Cardiac muscle cell (in vitro differentiated cells and primary cell): ENCODE data around the gene CCT6B. TPM values are rescaled to one million over a fixed set of nuclear protein-coding genes. Genes with fewer than 3 reads are reported as not detected.
"Not testable (repeated sequence)": the region's sequence is repeated elsewhere in the genome, so short reads cannot be mapped to it uniquely, and the experiment has no call there.

ENCODE experiments used
- DNase-seq, 2 donors: peaks; one replicate each; pipeline versions ENCODE4 v3.0.0 to v3.0.0-alpha.2; 2010 to 2017; ENCODE audit warnings: low read depth in 1 of 2, low spot score in 1 of 2
- H3K27ac ChIP-seq: fragments of 200-600 bp; sonication (generic); 2 replicates; pipeline ENCODE4 v1.5.1; 2016
- H3K27me3 ChIP-seq: fragments of 200-600 bp; sonication (generic); 2 replicates; pipeline ENCODE4 v1.6.0; 2016; ENCODE audit warnings: control low read depth
- H3K36me3 ChIP-seq: fragments of 200-600 bp; sonication (generic); 2 replicates; pipeline ENCODE4 v1.5.1; 2016; ENCODE audit warnings: control low read depth
- H3K4me1 ChIP-seq: fragments of 200-600 bp; sonication (generic); 2 replicates; pipeline ENCODE4 v1.8.1; 2017; ENCODE audit warnings: low read depth, mild to moderate bottlenecking, mixed run types
- H3K4me3 ChIP-seq: fragments of 200-600 bp; sonication (generic); 2 replicates; pipeline ENCODE4 v1.5.1; 2016; ENCODE audit warnings: mild to moderate bottlenecking
- H3K9me3 ChIP-seq: fragments of 200-600 bp; sonication (generic); 2 replicates; pipeline ENCODE4 v1.5.1; 2017; ENCODE audit warnings: low read depth, mild to moderate bottlenecking, control low read depth
- CTCF ChIP-seq: IDR thresholded peaks from 2 replicates; pipeline ENCODE4 v1.5.1; 2012; ENCODE audit warnings: low read depth, mild to moderate bottlenecking, low read length
- polyA plus RNA-seq: library from polyadenylated mRNA; unstranded; fragments of >200 nt; fragmentation: Nextera tagmentation; extraction: Ambion mirVana; gene quantifications from 2 replicates; pipeline ENCODE4 v1.2.1, GENCODE V29; 2016
- total RNA-seq: library from RNA; depleted of rRNA; stranded (reverse); fragments of >200 nt; gene quantifications from 2 replicates; pipeline ENCODE4 v1.2.3, GENCODE V29; 2016

CCT6B gene
- total and polyA plus RNA-seq, 2 experiments from 2014 or later = 4.8 to 5.6 TPM

- DNase-seq = peak in 1 of 2 donors; percentile 20
Observed at GRCh38 chr17:34979650-34980352, 18.5 kb upstream of the CCT6B start.

GRCh38 chr17:34979153-34979552, 17.9 kb upstream of the CCT6B start:
- no peaks in the 10 kb centered on the region for H3K27me3 ChIP-seq
- H3K9me3 ChIP-seq = no peaks in the 10 kb centered on the region
- H3K27ac ChIP-seq = no peak overlapping the region
- DNase-seq = no peak
- peaks cover 15% of the 10 kb centered on the region for H3K4me1 ChIP-seq
- TF ChIP-seq CTCF = no peak
- H3K4me3 ChIP-seq = no peak overlapping the region
- H3K36me3 ChIP-seq = no peaks in the 10 kb centered on the region

More at GRCh38 chr17:34979650-34980352, 18.5 kb upstream of the CCT6B start:
- Histone ChIP-seq H3K4me3 (peak overlapping the region; percentile 87), H3K36me3 (no peaks in the 10 kb centered on the region), H3K4me1 (peaks cover 18% of the 10 kb centered on the region), H3K27me3 (no peaks in the 10 kb centered on the region), H3K9me3 (no peaks in the 10 kb centered on the region), H3K27ac (peak overlapping the region; percentile 99)
- TF ChIP-seq CTCF = no peak

GRCh38 chr17:34974794-34975785, 13.8 kb upstream of the CCT6B start:
- no peaks in the 10 kb centered on the region for H3K27me3 ChIP-seq
- H3K4me1 ChIP-seq = no peaks in the 10 kb centered on the region
- no peaks in the 10 kb centered on the region for H3K36me3 ChIP-seq
- no peak for DNase-seq
- no peak overlapping the region for H3K4me3 ChIP-seq
- H3K27ac ChIP-seq = no peak overlapping the region
- no peak for TF ChIP-seq CTCF
- H3K9me3 ChIP-seq = no peaks in the 10 kb centered on the region

- no peaks in the 10 kb centered on the region for H3K27me3 ChIP-seq
- no peak for TF ChIP-seq CTCF
- H3K4me1 ChIP-seq = no peaks in the 10 kb centered on the region
- H3K4me3 ChIP-seq = no peak overlapping the region
- H3K36me3 ChIP-seq = no peaks in the 10 kb centered on the region
- no peaks in the 10 kb centered on the region for H3K9me3 ChIP-seq
- DNase-seq = no peak
- H3K27ac ChIP-seq = no peak overlapping the region
Observed at GRCh38 chr17:34974179-34974578, 12.9 kb upstream of the CCT6B start.

- Histone ChIP-seq H3K9me3 (no peaks in the 10 kb centered on the region), H3K36me3 (no peaks in the 10 kb centered on the region), H3K27me3 (peaks cover 14% of the 10 kb centered on the region), H3K27ac (no peak overlapping the region), H3K4me1 (peaks cover 12% of the 10 kb centered on the region), H3K4me3 (no peak overlapping the region)
- DNase-seq = no peak
- TF ChIP-seq CTCF = no peak
Observed at GRCh38 chr17:34958438-34958837, 2.8 kb downstream of the CCT6B start.

- H3K9me3 ChIP-seq, H3K4me3 ChIP-seq, H3K36me3 ChIP-seq, H3K4me1 ChIP-seq, DNase-seq, H3K27ac ChIP-seq: not testable (repeated sequence)
- peaks cover 20% of the 10 kb centered on the region for H3K27me3 ChIP-seq
Observed at GRCh38 chr17:34950780-34951179, 10.5 kb downstream of the CCT6B start.
